Measurements from ENCODE around the gene PEX11A.

GRCh38 chr15:89640245-89640644 lies 50.3 kb downstream of the PEX11A start:
- no peak for TF ChIP-seq YY1 (IDR thresholded peaks at IDR 0.05; ENCODE audit: insufficient read depth, insufficient read length)
- TF ChIP-seq ZNF274 (IDR thresholded peaks at IDR 0.05; ENCODE audit: low read depth, low read length): no peak

All from NT2/D1 (cell line).